Measurements from ENCODE around the gene CPXM2.
A peak's percentile ranks its signal among the peaks of the same experiment; 100 is the strongest.

CPXM2 gene

GRCh38 chr10:123847686-123848432 lies 43.7 kb downstream of the CPXM2 start:
- no peak for DNase-seq (ENCODE audit: low spot score)

- no peak for DNase-seq (ENCODE audit: low spot score)
Measured at GRCh38 chr10:123843835-123844234, 47.8 kb downstream of the CPXM2 start.

- DNase-seq (ENCODE audit: low spot score): no peak
Measured at GRCh38 chr10:123842692-123843385, 48.8 kb downstream of the CPXM2 start.

GRCh38 chr10:123841560-123841959 lies 50.0 kb downstream of the CPXM2 start:
- no peak for DNase-seq (ENCODE audit: low spot score)

GRCh38 chr10:123841115-123841514 lies 50.5 kb downstream of the CPXM2 start:
- no peak for DNase-seq (ENCODE audit: low spot score)

- DNase-seq (ENCODE audit: low spot score): no peak
Measured at GRCh38 chr10:123840714-123841113, 50.9 kb downstream of the CPXM2 start.

GRCh38 chr10:123838596-123839310 lies 52.9 kb downstream of the CPXM2 start:
- no peak for DNase-seq (ENCODE audit: low spot score)

GRCh38 chr10:123837756-123838155 lies 53.9 kb downstream of the CPXM2 start:
- DNase-seq (ENCODE audit: low spot score): no peak

- DNase-seq (ENCODE audit: low spot score): no peak
Measured at GRCh38 chr10:123836418-123837145, 55.0 kb downstream of the CPXM2 start.

- no peak for DNase-seq (ENCODE audit: low spot score)
Measured at GRCh38 chr10:123835575-123835974, 56.0 kb downstream of the CPXM2 start.

GRCh38 chr10:123833170-123833850 lies 58.3 kb downstream of the CPXM2 start:
- no peak for DNase-seq (ENCODE audit: low spot score)

- DNase-seq (ENCODE audit: low spot score): no peak
Measured at GRCh38 chr10:123831259-123831658, 60.3 kb downstream of the CPXM2 start.

- DNase-seq (ENCODE audit: low spot score): no peak
Measured at GRCh38 chr10:123821136-123821535, 70.5 kb downstream of the CPXM2 start.

GRCh38 chr10:123809632-123810031 lies 82.0 kb downstream of the CPXM2 start:
- no peak for DNase-seq (ENCODE audit: low spot score)

GRCh38 chr10:123808906-123809305 lies 82.7 kb downstream of the CPXM2 start:
- DNase-seq (ENCODE audit: low spot score): peak; percentile 92

GRCh38 chr10:123808286-123808685 lies 83.3 kb downstream of the CPXM2 start:
- no peak for DNase-seq (ENCODE audit: low spot score)

- peak; percentile 72 for DNase-seq (ENCODE audit: low spot score)
Measured at GRCh38 chr10:123807444-123808035, 84.1 kb downstream of the CPXM2 start.

- DNase-seq (ENCODE audit: low spot score): no peak
Measured at GRCh38 chr10:123804716-123805115, 86.9 kb downstream of the CPXM2 start.

- no peak for DNase-seq (ENCODE audit: low spot score)
Measured at GRCh38 chr10:123800821-123801220, 90.8 kb downstream of the CPXM2 start.

GRCh38 chr10:123800289-123800688 lies 91.3 kb downstream of the CPXM2 start:
- peak; percentile 52 for DNase-seq (ENCODE audit: low spot score)

GRCh38 chr10:123798856-123799255 lies 92.8 kb downstream of the CPXM2 start:
- DNase-seq (ENCODE audit: low spot score): no peak

Measured in kidney capillary endothelial cell (primary cell).